ENCODE results near the gene E2F2. TPM values are rescaled to one million over a fixed set of nuclear protein-coding genes. Genes with fewer than 3 reads are reported as not detected.

Gene E2F2
- 8.1 TPM for polyA plus RNA-seq (2013, experiment 1 of 4)
- polyA plus RNA-seq (2013, experiment 2 of 4) = 8.1 TPM
- polyA plus RNA-seq (2013, experiment 3 of 4) = 4.9 TPM
- 5.3 TPM for polyA plus RNA-seq (2013, experiment 4 of 4)

- peak within 1 kb of the TSS; percentile 39 for H3K27ac ChIP-seq (ENCODE audit: insufficient read depth, low read depth, low read length, poor library complexity, severe bottlenecking)
- H3K36me3 ChIP-seq (ENCODE audit: control insufficient read depth, insufficient read depth, low read length) = no peaks in the 10 kb centered on the region
- H3K4me1 ChIP-seq (ENCODE audit: control insufficient read depth, insufficient read depth, low read length) = peaks cover 31% of the 10 kb centered on the region
- H3K27me3 ChIP-seq (ENCODE audit: control insufficient read depth, insufficient read depth, low read length, poor library complexity, severe bottlenecking) = peaks cover 33% of the 10 kb centered on the region
- H3K9me3 ChIP-seq (ENCODE audit: control insufficient read depth, low read length) = no peaks in the 10 kb centered on the region
- peak within 1 kb of the TSS; percentile 65 for H3K4me3 ChIP-seq (ENCODE audit: insufficient read depth, low read depth, low read length)
- 1% methylated on average over 84 of the region's 85 CpGs for WGBS, 2 experiments
These were observed at the start of gene E2F2 for GRCh38 chr1:23530747-23531561. Gene E2F2 (minus strand): TSS chr1:23531233. CDS start chr1:23530793, 440 bp downstream.

GRCh38 chr1:23578997-23579363 lies 47.9 kb upstream of the E2F2 start:
- no peak overlapping the region for H3K27ac ChIP-seq (ENCODE audit: insufficient read depth, low read depth, low read length, poor library complexity, severe bottlenecking)
- no peaks in the 10 kb centered on the region for H3K36me3 ChIP-seq (ENCODE audit: control insufficient read depth, insufficient read depth, low read length)
- no peak overlapping the region for H3K4me3 ChIP-seq (ENCODE audit: insufficient read depth, low read depth, low read length)
- H3K27me3 ChIP-seq (ENCODE audit: control insufficient read depth, insufficient read depth, low read length, poor library complexity, severe bottlenecking) = no peaks in the 10 kb centered on the region
- no peaks in the 10 kb centered on the region for H3K9me3 ChIP-seq (ENCODE audit: control insufficient read depth, low read length)
- peaks cover 10% of the 10 kb centered on the region for H3K4me1 ChIP-seq (ENCODE audit: control insufficient read depth, insufficient read depth, low read length)
- 90 to 93% methylated on average over 6 of the region's 6 CpGs for WGBS, 2 experiments

- Histone ChIP-seq H3K27me3 (ENCODE audit: control insufficient read depth, insufficient read depth, low read length, poor library complexity, severe bottlenecking) (no peaks in the 10 kb centered on the region), H3K36me3 (ENCODE audit: control insufficient read depth, insufficient read depth, low read length) (no peaks in the 10 kb centered on the region), H3K4me3 (ENCODE audit: insufficient read depth, low read depth, low read length) (no peak overlapping the region), H3K27ac (ENCODE audit: insufficient read depth, low read depth, low read length, poor library complexity, severe bottlenecking) (no peak overlapping the region), H3K4me1 (ENCODE audit: control insufficient read depth, insufficient read depth, low read length) (peaks cover 10% of the 10 kb centered on the region), H3K9me3 (ENCODE audit: control insufficient read depth, low read length) (no peaks in the 10 kb centered on the region)
- WGBS, 2 experiments = 93 to 100% methylated on average over 3 to 4 of the region's 4 CpGs
These were observed 47.4 kb upstream of the E2F2 start for GRCh38 chr1:23578311-23578996.

GRCh38 chr1:23577056-23578004 lies 46.3 kb upstream of the E2F2 start:
- Histone ChIP-seq H3K27me3 (ENCODE audit: control insufficient read depth, insufficient read depth, low read length, poor library complexity, severe bottlenecking) (no peaks in the 10 kb centered on the region), H3K9me3 (ENCODE audit: control insufficient read depth, low read length) (no peaks in the 10 kb centered on the region), H3K4me1 (ENCODE audit: control insufficient read depth, insufficient read depth, low read length) (peaks cover 10% of the 10 kb centered on the region), H3K27ac (ENCODE audit: insufficient read depth, low read depth, low read length, poor library complexity, severe bottlenecking) (no peak overlapping the region), H3K4me3 (ENCODE audit: insufficient read depth, low read depth, low read length) (no peak overlapping the region), H3K36me3 (ENCODE audit: control insufficient read depth, insufficient read depth, low read length) (no peaks in the 10 kb centered on the region)
- WGBS, 2 experiments = 83% methylated on average over 11 of the region's 11 CpGs

- H3K36me3 ChIP-seq (ENCODE audit: control insufficient read depth, insufficient read depth, low read length) = no peaks in the 10 kb centered on the region
- H3K27ac ChIP-seq (ENCODE audit: insufficient read depth, low read depth, low read length, poor library complexity, severe bottlenecking) = no peak overlapping the region
- WGBS, 2 experiments = 79 to 84% methylated on average over 6 of the region's 7 CpGs
- H3K27me3 ChIP-seq (ENCODE audit: control insufficient read depth, insufficient read depth, low read length, poor library complexity, severe bottlenecking) = no peaks in the 10 kb centered on the region
- H3K4me1 ChIP-seq (ENCODE audit: control insufficient read depth, insufficient read depth, low read length) = peaks cover 10% of the 10 kb centered on the region
- no peak overlapping the region for H3K4me3 ChIP-seq (ENCODE audit: insufficient read depth, low read depth, low read length)
- no peaks in the 10 kb centered on the region for H3K9me3 ChIP-seq (ENCODE audit: control insufficient read depth, low read length)
These were observed 45.5 kb upstream of the E2F2 start for GRCh38 chr1:23576338-23577055.

GRCh38 chr1:23575226-23575810 lies 44.3 kb upstream of the E2F2 start:
- Histone ChIP-seq H3K36me3 (ENCODE audit: control insufficient read depth, insufficient read depth, low read length) (no peaks in the 10 kb centered on the region), H3K4me3 (ENCODE audit: insufficient read depth, low read depth, low read length) (no peak overlapping the region), H3K4me1 (ENCODE audit: control insufficient read depth, insufficient read depth, low read length) (peaks cover 10% of the 10 kb centered on the region), H3K9me3 (ENCODE audit: control insufficient read depth, low read length) (no peaks in the 10 kb centered on the region), H3K27ac (ENCODE audit: insufficient read depth, low read depth, low read length, poor library complexity, severe bottlenecking) (no peak overlapping the region), H3K27me3 (ENCODE audit: control insufficient read depth, insufficient read depth, low read length, poor library complexity, severe bottlenecking) (no peaks in the 10 kb centered on the region)
- WGBS, 2 experiments = 84 to 85% methylated on average over 5 of the region's 5 CpGs

- Histone ChIP-seq H3K27me3 (ENCODE audit: control insufficient read depth, insufficient read depth, low read length, poor library complexity, severe bottlenecking) (no peaks in the 10 kb centered on the region), H3K4me1 (ENCODE audit: control insufficient read depth, insufficient read depth, low read length) (peaks cover 14% of the 10 kb centered on the region), H3K4me3 (ENCODE audit: insufficient read depth, low read depth, low read length) (no peak overlapping the region), H3K27ac (ENCODE audit: insufficient read depth, low read depth, low read length, poor library complexity, severe bottlenecking) (no peak overlapping the region), H3K9me3 (ENCODE audit: control insufficient read depth, low read length) (no peaks in the 10 kb centered on the region), H3K36me3 (ENCODE audit: control insufficient read depth, insufficient read depth, low read length) (no peaks in the 10 kb centered on the region)
- WGBS, 2 experiments = 81 to 95% methylated on average over 2 of the region's 2 CpGs
These were observed 43.3 kb upstream of the E2F2 start for GRCh38 chr1:23574265-23574754.

- no peaks in the 10 kb centered on the region for H3K27me3 ChIP-seq (ENCODE audit: control insufficient read depth, insufficient read depth, low read length, poor library complexity, severe bottlenecking)
- no peaks in the 10 kb centered on the region for H3K9me3 ChIP-seq (ENCODE audit: control insufficient read depth, low read length)
- H3K4me3 ChIP-seq (ENCODE audit: insufficient read depth, low read depth, low read length) = no peak overlapping the region
- no peaks in the 10 kb centered on the region for H3K36me3 ChIP-seq (ENCODE audit: control insufficient read depth, insufficient read depth, low read length)
- no peak overlapping the region for H3K27ac ChIP-seq (ENCODE audit: insufficient read depth, low read depth, low read length, poor library complexity, severe bottlenecking)
- H3K4me1 ChIP-seq (ENCODE audit: control insufficient read depth, insufficient read depth, low read length) = peaks cover 20% of the 10 kb centered on the region
- WGBS, 2 experiments = 75 to 88% methylated on average over 3 to 4 of the region's 4 CpGs
These were observed 42.6 kb upstream of the E2F2 start for GRCh38 chr1:23573574-23574182.

GRCh38 chr1:23571465-23571864 lies 40.4 kb upstream of the E2F2 start:
- H3K4me1 ChIP-seq (ENCODE audit: control insufficient read depth, insufficient read depth, low read length) = peaks cover 19% of the 10 kb centered on the region
- H3K4me3 ChIP-seq (ENCODE audit: insufficient read depth, low read depth, low read length) = no peak overlapping the region
- WGBS, 2 experiments = 94 to 97% methylated on average over 3 of the region's 3 CpGs
- no peaks in the 10 kb centered on the region for H3K36me3 ChIP-seq (ENCODE audit: control insufficient read depth, insufficient read depth, low read length)
- H3K9me3 ChIP-seq (ENCODE audit: control insufficient read depth, low read length) = no peaks in the 10 kb centered on the region
- no peak overlapping the region for H3K27ac ChIP-seq (ENCODE audit: insufficient read depth, low read depth, low read length, poor library complexity, severe bottlenecking)
- no peaks in the 10 kb centered on the region for H3K27me3 ChIP-seq (ENCODE audit: control insufficient read depth, insufficient read depth, low read length, poor library complexity, severe bottlenecking)
